ENCODE data around the gene ADGRL1. TPM values are rescaled to one million over a fixed set of nuclear protein-coding genes. Genes with fewer than 3 reads are reported as not detected.

ADGRL1 gene
- total and polyA plus RNA-seq, 9 of the 15 experiments (the other 6 are each of a cell fraction or from before 2014, with no cell fraction given) = 0.14 to 37.0 (median 8.6) TPM

DNA sequence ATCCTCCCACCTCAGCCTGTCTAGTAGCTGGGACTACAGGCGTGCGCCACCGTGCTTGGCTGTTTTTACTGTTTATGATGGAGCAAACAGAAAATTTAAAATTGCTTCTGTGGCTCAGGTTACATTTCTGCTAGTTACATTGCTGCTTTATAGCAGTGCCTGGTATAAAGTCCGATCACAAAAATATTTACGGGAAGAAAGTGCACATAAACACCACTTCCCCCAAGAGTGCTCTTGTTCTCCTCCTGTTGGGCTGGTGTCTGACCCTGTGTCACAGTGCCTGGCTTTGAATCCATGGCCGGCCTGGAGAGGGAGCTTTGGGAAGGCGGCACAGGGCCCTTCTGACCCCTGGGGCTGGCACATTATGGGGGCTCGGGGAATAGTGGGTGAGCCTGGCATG, 100.3 kb downstream of the ADGRL1 start:
- no peak overlapping the region for H3K4me3 ChIP-seq
- POLR2A ChIA-PET = no interaction called here
- no TSS peak for BruUV-seq (replicated peaks)
- no peaks in the 10 kb centered on the region for H3K79me2 ChIP-seq (ENCODE audit: control insufficient read depth, insufficient read depth, low read length)
- in situ Hi-C loops (cut with MboI) (no loop called here), intact Hi-C loops (cut with micrococcal nuclease) (no loop called here)
- no peak overlapping the region for H3K27ac ChIP-seq (ENCODE audit: extremely low read depth, low read depth, low read length)
- peaks cover 0 to 3% of the 10 kb centered on the region in 2 experiments; a peak in 2 of 5 replicates for H3K4me1 ChIP-seq (replicated peaks in 1 of 2; ENCODE audit: control insufficient read depth in 2 of 2, insufficient read depth in 2 of 2, low read length in 2 of 2)
- no peaks in the 10 kb centered on the region for H3K9me3 ChIP-seq (replicated peaks; ENCODE audit: control insufficient read depth, insufficient read depth, low read depth, low read length)
- peaks cover 30% of the 10 kb centered on the region; the same call in 2 of the 3 replicates for H3K36me3 ChIP-seq (ENCODE audit: control insufficient read depth, insufficient read depth, low read length)
- no peak overlapping the region for H2AFZ ChIP-seq (ENCODE audit: low read depth, low read length)
- no peaks in the 10 kb centered on the region for H3K9me1 ChIP-seq (ENCODE audit: control insufficient read depth, insufficient read depth, low read length)
- no peak overlapping the region for H3K9ac ChIP-seq (ENCODE audit: insufficient read depth in 1 of 2, low read depth in 2 of 2, low read length in 2 of 2)
- H4K20me1 ChIP-seq (replicated peaks; ENCODE audit: control insufficient read depth, insufficient read depth, low read length) = no peaks in the 10 kb centered on the region
- FAIRE-seq (no peak), ATAC-seq (no peak), DNase-seq (ENCODE audit: extremely low read depth in 1 of 4, low spot score in 3 of 4) (no peak)
- CTCF ChIA-PET (ENCODE audit: low intra/inter-chr PET ratio) = no interaction called here
- 87% methylated on average over 8 of the region's 8 CpGs for WGBS (ENCODE audit: insufficient coverage, low coverage, missing lambda C conversion rate)
- H3K4me2 ChIP-seq (ENCODE audit: insufficient read depth, low read length) = no peak overlapping the region
- H3K27me3 ChIP-seq (ENCODE audit: control insufficient read depth in 2 of 2, insufficient read depth in 2 of 2, low read length in 2 of 2) = no peaks in the 10 kb centered on the region
- TF ChIP-seq TFAM (CRISPR knock-in tag; conservative IDR thresholded peaks at IDR 0.05) (no peak), TCFL5 (CRISPR knock-in tag; conservative IDR thresholded peaks at IDR 0.05) (no peak), BRF1 (IDR thresholded peaks at IDR 0.05; ENCODE audit: borderline replicate concordance, extremely low read depth, insufficient read length) (no peak), PHF21A (IDR thresholded peaks at IDR 0.05; ENCODE audit: borderline replicate concordance, low read depth) (no peak), NBN (IDR thresholded peaks at IDR 0.05; ENCODE audit: low read depth) (no peak), POLR3A (IDR thresholded peaks at IDR 0.05; ENCODE audit: borderline replicate concordance, extremely low read depth, insufficient read depth, insufficient read length) (no peak), RBM22 (IDR thresholded peaks at IDR 0.05; ENCODE audit: low read depth, low read length, poor library complexity, severe bottlenecking) (no peak), ZNF282 (CRISPR knock-in tag; IDR thresholded peaks at IDR 0.05) (no peak), HDAC1 (IDR thresholded peaks at IDR 0.05) (no peak), NFE2L1 (tag; IDR thresholded peaks at IDR 0.05; ENCODE audit: borderline replicate concordance, low read depth) (no peak), ARNT (IDR thresholded peaks at IDR 0.05) (no peak), LCOR (CRISPR knock-in tag; IDR thresholded peaks at IDR 0.05) (no peak)
- TF ChIP-seq, protein P1, sequence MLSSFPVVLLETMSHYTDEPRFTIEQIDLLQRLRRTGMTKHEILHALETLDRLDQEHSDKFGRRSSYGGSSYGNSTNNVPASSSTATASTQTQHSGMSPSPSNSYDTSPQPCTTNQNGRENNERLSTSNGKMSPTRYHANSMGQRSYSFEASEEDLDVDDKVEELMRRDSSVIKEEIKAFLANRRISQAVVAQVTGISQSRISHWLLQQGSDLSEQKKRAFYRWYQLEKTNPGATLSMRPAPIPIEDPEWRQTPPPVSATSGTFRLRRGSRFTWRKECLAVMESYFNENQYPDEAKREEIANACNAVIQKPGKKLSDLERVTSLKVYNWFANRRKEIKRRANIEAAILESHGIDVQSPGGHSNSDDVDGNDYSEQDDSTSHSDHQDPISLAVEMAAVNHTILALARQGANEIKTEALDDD (IDR thresholded peaks at IDR 0.05) = no peak
- TF ChIP-seq, protein P2, sequence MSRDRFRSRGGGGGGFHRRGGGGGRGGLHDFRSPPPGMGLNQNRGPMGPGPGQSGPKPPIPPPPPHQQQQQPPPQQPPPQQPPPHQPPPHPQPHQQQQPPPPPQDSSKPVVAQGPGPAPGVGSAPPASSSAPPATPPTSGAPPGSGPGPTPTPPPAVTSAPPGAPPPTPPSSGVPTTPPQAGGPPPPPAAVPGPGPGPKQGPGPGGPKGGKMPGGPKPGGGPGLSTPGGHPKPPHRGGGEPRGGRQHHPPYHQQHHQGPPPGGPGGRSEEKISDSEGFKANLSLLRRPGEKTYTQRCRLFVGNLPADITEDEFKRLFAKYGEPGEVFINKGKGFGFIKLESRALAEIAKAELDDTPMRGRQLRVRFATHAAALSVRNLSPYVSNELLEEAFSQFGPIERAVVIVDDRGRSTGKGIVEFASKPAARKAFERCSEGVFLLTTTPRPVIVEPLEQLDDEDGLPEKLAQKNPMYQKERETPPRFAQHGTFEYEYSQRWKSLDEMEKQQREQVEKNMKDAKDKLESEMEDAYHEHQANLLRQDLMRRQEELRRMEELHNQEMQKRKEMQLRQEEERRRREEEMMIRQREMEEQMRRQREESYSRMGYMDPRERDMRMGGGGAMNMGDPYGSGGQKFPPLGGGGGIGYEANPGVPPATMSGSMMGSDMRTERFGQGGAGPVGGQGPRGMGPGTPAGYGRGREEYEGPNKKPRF (IDR thresholded peaks at IDR 0.05; ENCODE audit: low read depth, low read length) = no peak
